IMR-90 (cell line): ENCODE results near the gene ZNF385C. TPM values are rescaled to one million over a fixed set of nuclear protein-coding genes. Genes with fewer than 3 reads are reported as not detected.

Experiments
- ATAC-seq: fragments of 200-7000 bp; cut with Tn5 transposase; 2 replicates; pipeline ENCODE4 v1.9.1; 2020; ENCODE audit warnings: low read depth, mild to moderate bottlenecking, moderate library complexity
- BruUV-seq: library from RNA; stranded (reverse); fragments of 400-500 nt; replicated peaks from 2 replicates; lab custom pipeline; 2021; lab: Mats Ljungman, UMichigan
- CTCF ChIA-PET: fragments of 300-600 bp; formaldehyde crosslinking; extraction: SDS; loops from one replicate; lab custom pipeline; 2021; ENCODE audit warnings: antibody characterized with exemption; lab: Yijun Ruan, JAX
- POLR2A ChIA-PET: fragments of 300-600 bp; sonication (Branson Sonifier 250); formaldehyde crosslinking; loops from one replicate; lab custom pipeline; 2022; ENCODE audit warnings: antibody characterized with exemption; ENCODE audit not compliant: unreplicated experiment; lab: Charles Lee
- DNase-seq: peaks from one replicate; pipeline ENCODE4 v3.0.0; 2013
- H2AFZ ChIP-seq: replicated peaks from 2 replicates; pipeline ENCODE3; 2013; ENCODE audit warnings: low read length, mild to moderate bottlenecking; ENCODE audit not compliant: poor library complexity
- H2AK5ac ChIP-seq: 2 replicates; pipeline ENCODE4 v1.6.1; 2013; ENCODE audit warnings: low read depth, low read length, inconsistent platforms
- H2AK9ac ChIP-seq: replicated peaks from 2 replicates; pipeline ENCODE3; 2013; ENCODE audit warnings: mild to moderate bottlenecking, low read depth, low read length, moderate library complexity; ENCODE audit not compliant: poor library complexity
- H2BK120ac ChIP-seq: 2 replicates; pipeline ENCODE4 v1.6.1; 2013; ENCODE audit warnings: low read depth, low read length, inconsistent platforms
- H2BK15ac ChIP-seq: 3 replicates; pipeline ENCODE4 v1.6.1; 2013; ENCODE audit warnings: low read depth, low read length, inconsistent platforms
- H2BK20ac ChIP-seq: 2 replicates; pipeline ENCODE4 v1.6.1; 2013; ENCODE audit warnings: low read depth, mild to moderate bottlenecking, inconsistent platforms, low read length, moderate library complexity
- H2BK5ac ChIP-seq: 2 replicates; pipeline ENCODE4 v1.6.1; 2013; ENCODE audit warnings: mild to moderate bottlenecking, low read depth, low read length, inconsistent platforms; ENCODE audit not compliant: poor library complexity, severe bottlenecking
- H3K14ac ChIP-seq: replicated peaks from 2 replicates; pipeline ENCODE4 v1.6.1; 2013; ENCODE audit warnings: low read depth, low read length, inconsistent platforms
- H3K18ac ChIP-seq: 2 replicates; pipeline ENCODE4 v1.6.1; 2013; ENCODE audit warnings: low read depth, low read length, control low read depth
- H3K23ac ChIP-seq: 2 replicates; pipeline ENCODE4 v1.6.1; 2013; ENCODE audit warnings: low read depth, low read length, inconsistent platforms
- H3K27ac ChIP-seq: 2 replicates; pipeline ENCODE4 v1.5.1; 2013; ENCODE audit warnings: mild to moderate bottlenecking, control low read depth, low read length; ENCODE audit not compliant: insufficient read depth
- H3K27me3 ChIP-seq: 2 replicates; pipeline ENCODE4 v1.6.1; 2013; ENCODE audit warnings: low read length; ENCODE audit not compliant: control insufficient read depth, insufficient read depth
- H3K36me3 ChIP-seq: 2 replicates; pipeline ENCODE4 v1.6.1; 2013; ENCODE audit warnings: low read length, mixed read lengths; ENCODE audit not compliant: control insufficient read depth, insufficient read depth
- H3K4ac ChIP-seq: 2 replicates; pipeline ENCODE4 v1.6.1; 2013; ENCODE audit warnings: low read depth, low read length, inconsistent platforms
- H3K4me1 ChIP-seq: 2 replicates; pipeline ENCODE4 v1.6.1; 2013; ENCODE audit warnings: low read length, mixed read lengths; ENCODE audit not compliant: control insufficient read depth, insufficient read depth
- H3K4me2 ChIP-seq: 2 replicates; pipeline ENCODE4 v1.6.1; 2013; ENCODE audit warnings: low read depth, mild to moderate bottlenecking, control low read depth, low read length, moderate library complexity
- H3K4me3 ChIP-seq: 2 replicates; pipeline ENCODE4 v1.5.1; 2013; ENCODE audit warnings: low read depth, mild to moderate bottlenecking, control low read depth, low read length, moderate library complexity; ENCODE audit not compliant: insufficient read depth
- H3K56ac ChIP-seq: 2 replicates; pipeline ENCODE4 v1.6.1; 2013; ENCODE audit warnings: low read length, inconsistent platforms; ENCODE audit not compliant: insufficient read depth; ENCODE audit errors: extremely low read depth
- H3K79me1 ChIP-seq, 2 experiments: 2 replicates each; pipeline ENCODE4 v1.6.1; 2013; ENCODE audit warnings: low read length in 2 of 2, inconsistent platforms in 1 of 2, low read depth in 1 of 2
- H3K9ac ChIP-seq: 2 replicates; pipeline ENCODE4 v1.6.1; 2013; ENCODE audit warnings: low read depth, low read length, control low read depth
- H3K9me1 ChIP-seq: 2 replicates; pipeline ENCODE4 v1.6.1; 2013; ENCODE audit warnings: low read length, inconsistent platforms; ENCODE audit not compliant: insufficient read depth
- H3K9me3 ChIP-seq: 2 replicates; pipeline ENCODE4 v1.6.1; 2013; ENCODE audit warnings: low read length; ENCODE audit not compliant: control insufficient read depth, insufficient read depth
- H4K20me1 ChIP-seq: 2 replicates; pipeline ENCODE4 v1.6.1; 2013; ENCODE audit warnings: low read length, inconsistent platforms; ENCODE audit not compliant: insufficient read depth
- H4K5ac ChIP-seq: 2 replicates; pipeline ENCODE4 v1.6.1; 2013; ENCODE audit warnings: mild to moderate bottlenecking, low read depth, low read length, control low read depth
- H4K8ac ChIP-seq, 2 experiments: 2 replicates each; pipeline ENCODE4 v1.6.1; 2013; ENCODE audit warnings: low read depth in 2 of 2, low read length in 2 of 2, control low read depth in 1 of 2, inconsistent platforms in 1 of 2
- H4K91ac ChIP-seq: 2 replicates; pipeline ENCODE4 v1.6.1; 2013; ENCODE audit warnings: low read depth, low read length, inconsistent platforms; ENCODE audit not compliant: insufficient read depth
- BHLHE40 ChIP-seq: fragments of 150-350 bp; IDR thresholded peaks from 2 replicates; pipeline ENCODE4 v1.6.1; 2016; ENCODE audit warnings: mild to moderate bottlenecking, low read depth, low read length
- FOS ChIP-seq: fragments of 150-350 bp; IDR thresholded peaks from 2 replicates; pipeline ENCODE4 v1.6.1; 2016; ENCODE audit warnings: low read depth, low read length
- MAFK ChIP-seq: IDR thresholded peaks from 2 replicates; pipeline ENCODE4 v1.6.1; 2012; ENCODE audit warnings: low read depth, low read length, improper control_type of control experiment
- MAZ ChIP-seq: IDR thresholded peaks from 2 replicates; pipeline ENCODE4 v1.6.1; 2012; ENCODE audit warnings: low read depth, mild to moderate bottlenecking, low read length, improper control_type of control experiment, moderate library complexity, borderline replicate concordance
- MXI1 ChIP-seq: IDR thresholded peaks from 2 replicates; pipeline ENCODE4 v1.6.1; 2012; ENCODE audit warnings: low read depth, mild to moderate bottlenecking, low read length, moderate library complexity, borderline replicate concordance
- RAD21 ChIP-seq: IDR thresholded peaks from 2 replicates; pipeline ENCODE4 v1.6.1; 2012; ENCODE audit warnings: low read length, improper control_type of control experiment
- RFX5 ChIP-seq: IDR thresholded peaks from 2 replicates; pipeline ENCODE4 v1.8.0; 2012; ENCODE audit warnings: low read depth, mild to moderate bottlenecking, low read length, moderate library complexity
- WGBS, 2 experiments: methylation state at CpG; one replicate each; pipeline versions ENCODE4 v1.1.5 to v1.1.7; 2013; ENCODE audit warnings: missing lambda C conversion rate in 2 of 2; ENCODE audit not compliant: insufficient read length in 1 of 2; ENCODE audit errors: extremely low coverage in 2 of 2; 5-methylcytosine and 5-hydroxymethylcytosine counted together
- dilution Hi-C: fragments of 300-500 bp; cut with HindIII; formaldehyde crosslinking; loops from one replicate; pipeline ENCODE4 v1.14.3; 2018; ENCODE audit warnings: low sequenced_read_pairs; ENCODE audit not compliant: unreplicated experiment
- in situ Hi-C: fragments of 300-500 bp; cut with MboI; formaldehyde crosslinking; loops from 3 replicates; pipeline ENCODE4 v1.14.3; 2019; ENCODE audit warnings: low sequenced_read_pairs, inconsistent platforms, mixed read lengths
- intact Hi-C: fragments of 100-400 bp; cut with micrococcal nuclease; formaldehyde crosslinking; loops from 2 replicates; pipeline ENCODE4 v1.10.0; 2022
- polyA plus RNA-seq, 3 experiments: library from polyadenylated mRNA; depleted of rRNA; stranded (reverse); fragments of >200 nt; gene quantifications; 2 replicates each; pipeline ENCODE4 v1.2.3, GENCODE V29; 2012; ENCODE audit warnings: low replicate concordance in 1 of 3
- total RNA-seq: library from RNA; depleted of rRNA; stranded (reverse); fragments of >200 nt; gene quantifications from 2 replicates; pipeline ENCODE4 v1.2.3, GENCODE V29; 2012

Gene ZNF385C
- total and polyA plus RNA-seq, 2 of the 4 experiments (the other 2 are of a cell fraction), result not detected

DNA sequence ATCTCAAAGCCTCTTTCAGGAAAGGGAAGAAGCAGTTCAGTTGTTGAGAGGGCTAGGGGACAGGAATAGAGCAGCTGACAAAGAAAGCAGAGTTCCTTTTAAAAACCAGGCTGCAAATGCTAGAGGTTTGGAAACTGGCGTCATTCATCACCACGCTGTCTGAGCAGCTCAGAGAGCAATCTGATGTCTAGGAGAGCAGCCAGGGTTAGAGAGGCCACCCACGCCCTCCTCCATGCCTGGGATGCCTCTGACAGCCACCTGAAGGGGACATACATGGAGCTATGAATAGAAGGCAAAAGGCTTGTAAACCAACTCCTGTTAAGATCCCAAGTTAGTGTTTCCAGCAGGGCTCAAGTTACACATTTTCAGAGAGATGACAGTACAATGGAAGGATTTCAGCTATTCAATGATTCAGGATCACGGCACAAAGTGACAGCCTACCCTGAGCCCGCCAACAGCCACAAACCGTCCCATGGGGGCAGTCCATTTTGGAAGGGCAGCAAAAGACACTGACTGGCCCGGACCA lies 44.2 kb upstream of the ZNF385C start:
- H3K14ac ChIP-seq, result peak overlapping the region; percentile 67; the same call in 1 of the 2 replicates
- peak overlapping the region; percentile 58; the same call in 1 of the 2 replicates for H2AK5ac ChIP-seq
- peak overlapping the region; percentile 33; the same call in 1 of the 2 replicates for H3K4me2 ChIP-seq
- peak overlapping the region; percentile 74 for H3K4ac ChIP-seq
- H3K9me3 ChIP-seq, result no peaks in the 10 kb centered on the region
- H3K18ac ChIP-seq, result no peak overlapping the region
- peak overlapping the region; percentile 55 for H3K27ac ChIP-seq
- intact Hi-C loops (no loop called here), dilution Hi-C loops (no loop called here), in situ Hi-C loops (no loop called here)
- H2BK5ac ChIP-seq, result peak overlapping the region; percentile 87
- H3K56ac ChIP-seq, result no peak overlapping the region
- H3K9me1 ChIP-seq, result peaks cover 42% of the 10 kb centered on the region
- no peak overlapping the region for H2AFZ ChIP-seq
- H4K20me1 ChIP-seq, result peaks cover 69% of the 10 kb centered on the region
- peaks cover 19% of the 10 kb centered on the region for H3K36me3 ChIP-seq
- ATAC-seq, result peak; percentile 77
- peak overlapping the region; percentile 8; the same call in 1 of the 2 replicates for H4K91ac ChIP-seq
- peak overlapping the region; percentile 49 for H2AK9ac ChIP-seq
- peaks cover 21 to 70% of the 10 kb centered on the region in 2 experiments for H3K79me1 ChIP-seq
- no TSS peak for BruUV-seq
- H3K4me3 ChIP-seq, result no peak overlapping the region
- peak overlapping the region; percentile 64 for H2BK120ac ChIP-seq
- POLR2A ChIA-PET, result no interaction called here
- peak overlapping the region in 1 of 2 experiments; percentile 6; a peak in 1 of 4 replicates for H4K8ac ChIP-seq
- peak; percentile 87 for DNase-seq
- CTCF ChIA-PET, result no interaction called here
- WGBS, 2 experiments, result 33% methylated on average over 6 of the region's 7 CpGs; no CpG with 5 or more reads in 1 of the 2 experiments
- no peak overlapping the region; the same call in 2 of the 3 replicates for H2BK15ac ChIP-seq
- TF ChIP-seq FOS (peak; percentile 42; the same call in 1 of the 2 replicates), RFX5 (peak; percentile 35; the same call in 1 of the 2 replicates), BHLHE40 (peak; percentile 19; the same call in 1 of the 2 replicates), MAFK (0 out of 2 replicates have a peak, but pooled peaks have one; percentile 8), MAZ (no peak), MXI1 (peak; percentile 63; the same call in 1 of the 2 replicates), RAD21 (no peak)
- H3K9ac ChIP-seq, result no peak overlapping the region
- no peak overlapping the region for H4K5ac ChIP-seq
- H3K27me3 ChIP-seq, result no peaks in the 10 kb centered on the region
- peak overlapping the region; percentile 55; the same call in 1 of the 2 replicates for H3K23ac ChIP-seq
- peaks cover 26% of the 10 kb centered on the region for H3K4me1 ChIP-seq
- no peak overlapping the region for H2BK20ac ChIP-seq
